ENCODE measurements around the gene NPW.

NPW gene

DNA sequence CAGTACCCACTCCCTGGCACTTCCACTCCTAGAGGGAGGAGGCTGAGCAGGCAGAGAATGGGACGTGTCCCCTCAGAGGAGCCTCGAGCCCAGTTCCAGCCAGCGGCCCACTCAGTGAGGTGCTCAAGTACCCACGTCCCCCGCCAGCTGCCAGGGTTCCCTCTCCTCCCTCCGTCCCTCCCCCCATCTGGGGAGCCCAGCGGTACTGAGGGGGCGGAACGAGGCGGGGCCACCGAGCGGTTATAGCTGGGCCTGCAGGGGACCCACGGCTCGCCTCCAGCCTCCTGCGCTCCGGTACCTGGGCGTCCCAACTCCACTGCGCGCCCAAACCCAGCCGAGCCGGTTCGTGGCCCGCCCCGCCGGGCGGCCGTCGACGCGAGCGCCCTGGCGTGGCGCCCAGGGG is at the start of gene NPW:
NPW (plus strand) TSS at position 268 of the 403 bp plus-strand sequence.
- no peak for DNase-seq (ENCODE audit: low read depth, low spot score)

DNA sequence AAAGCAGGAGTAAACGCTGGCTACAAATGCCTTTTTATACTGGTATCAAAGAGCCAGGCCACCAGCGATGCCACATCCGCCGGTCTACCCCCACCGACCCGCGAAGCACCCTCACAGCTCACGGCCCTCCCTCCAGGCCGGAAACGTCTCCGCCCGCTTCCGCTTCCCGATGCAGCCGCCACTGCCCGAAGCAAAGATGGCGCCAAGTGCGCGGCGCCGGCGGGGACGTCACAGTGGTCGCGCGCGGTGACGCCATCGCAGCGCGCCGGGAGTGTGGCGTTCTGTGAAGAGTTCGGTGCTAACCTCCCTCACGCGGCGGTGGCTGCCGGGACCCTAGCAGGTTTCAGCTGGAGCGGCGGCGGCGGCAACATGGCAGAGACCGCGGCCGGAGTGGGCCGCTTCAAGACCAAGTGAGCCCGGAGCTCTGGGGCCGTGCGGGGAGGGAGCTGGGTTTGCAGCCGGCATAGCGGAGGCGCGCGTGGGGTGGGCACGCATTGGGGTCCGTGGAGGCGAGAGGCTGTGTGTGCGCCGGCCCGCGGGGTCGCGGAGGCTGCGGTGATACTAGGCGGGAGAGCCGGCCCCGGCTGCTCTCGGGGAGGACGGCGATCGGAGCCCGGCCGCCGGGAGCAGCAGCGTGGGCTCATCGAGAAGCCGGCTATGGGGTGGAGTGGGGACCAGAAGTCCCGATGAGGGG is 47.6 kb upstream of the NPW start, which contains the start of gene TBL3:
TBL3 (plus strand) TSS at position 258 of the 694 bp plus-strand sequence; CDS start at position 370, 112 bp downstream.
- DNase-seq (ENCODE audit: low read depth, low spot score): peak; percentile 88

DNA sequence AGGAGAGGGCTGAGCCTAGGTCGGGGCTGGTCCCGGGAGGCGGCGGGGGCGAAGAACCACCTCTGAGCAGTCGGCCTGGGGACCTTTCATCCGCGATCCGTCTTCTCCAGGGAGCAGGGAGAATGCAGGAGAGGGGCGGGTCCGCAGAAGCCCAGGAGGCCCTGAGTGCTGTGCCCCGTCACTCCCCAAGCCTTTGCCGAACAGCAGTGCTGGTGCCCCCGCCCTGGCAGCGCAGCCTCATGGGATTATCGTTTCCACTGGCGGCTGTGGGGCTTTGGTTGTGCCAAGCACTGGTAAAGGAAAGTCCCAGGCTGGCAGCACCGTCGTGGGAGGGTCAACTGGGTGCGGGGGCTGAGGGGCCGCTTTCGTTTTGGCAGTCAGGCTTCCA is 47.1 kb upstream of the NPW start:
- no peak for DNase-seq (ENCODE audit: low read depth, low spot score)

DNA sequence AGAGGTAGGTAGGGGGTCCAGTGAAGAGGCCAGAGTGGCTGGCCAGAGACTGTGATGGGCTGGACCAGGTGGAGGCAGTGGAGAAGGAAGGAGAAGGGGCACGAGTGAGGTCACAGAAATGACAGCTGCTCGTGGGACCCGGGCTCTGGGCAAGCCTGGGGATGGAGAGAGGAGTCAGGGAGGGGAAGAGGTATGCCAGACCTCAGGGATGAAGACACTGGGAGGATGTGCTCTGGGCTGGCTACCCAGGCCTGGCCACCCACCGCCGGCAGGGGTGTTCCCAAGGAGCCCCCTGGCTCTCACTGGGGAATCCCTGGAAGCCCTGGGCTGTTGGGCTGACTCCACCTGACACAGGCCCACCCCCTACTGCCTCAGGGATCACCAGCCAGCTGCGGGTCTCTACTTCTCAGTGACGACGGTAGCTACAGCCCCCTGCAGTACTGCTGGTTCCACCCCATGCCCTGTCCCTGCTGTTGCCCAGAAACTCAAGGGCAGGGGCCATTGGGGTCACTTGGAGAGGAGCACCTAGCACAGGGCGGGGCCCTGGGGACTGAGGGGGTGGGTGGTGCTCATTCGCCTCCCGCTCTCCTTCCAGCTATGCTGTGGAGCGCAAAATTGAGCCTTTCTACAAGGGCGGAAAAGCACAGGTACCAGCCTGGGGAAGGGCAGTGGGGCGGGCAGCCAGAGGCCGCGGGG is 46.0 kb upstream of the NPW start:
- DNase-seq (ENCODE audit: low read depth, low spot score): no peak

DNA sequence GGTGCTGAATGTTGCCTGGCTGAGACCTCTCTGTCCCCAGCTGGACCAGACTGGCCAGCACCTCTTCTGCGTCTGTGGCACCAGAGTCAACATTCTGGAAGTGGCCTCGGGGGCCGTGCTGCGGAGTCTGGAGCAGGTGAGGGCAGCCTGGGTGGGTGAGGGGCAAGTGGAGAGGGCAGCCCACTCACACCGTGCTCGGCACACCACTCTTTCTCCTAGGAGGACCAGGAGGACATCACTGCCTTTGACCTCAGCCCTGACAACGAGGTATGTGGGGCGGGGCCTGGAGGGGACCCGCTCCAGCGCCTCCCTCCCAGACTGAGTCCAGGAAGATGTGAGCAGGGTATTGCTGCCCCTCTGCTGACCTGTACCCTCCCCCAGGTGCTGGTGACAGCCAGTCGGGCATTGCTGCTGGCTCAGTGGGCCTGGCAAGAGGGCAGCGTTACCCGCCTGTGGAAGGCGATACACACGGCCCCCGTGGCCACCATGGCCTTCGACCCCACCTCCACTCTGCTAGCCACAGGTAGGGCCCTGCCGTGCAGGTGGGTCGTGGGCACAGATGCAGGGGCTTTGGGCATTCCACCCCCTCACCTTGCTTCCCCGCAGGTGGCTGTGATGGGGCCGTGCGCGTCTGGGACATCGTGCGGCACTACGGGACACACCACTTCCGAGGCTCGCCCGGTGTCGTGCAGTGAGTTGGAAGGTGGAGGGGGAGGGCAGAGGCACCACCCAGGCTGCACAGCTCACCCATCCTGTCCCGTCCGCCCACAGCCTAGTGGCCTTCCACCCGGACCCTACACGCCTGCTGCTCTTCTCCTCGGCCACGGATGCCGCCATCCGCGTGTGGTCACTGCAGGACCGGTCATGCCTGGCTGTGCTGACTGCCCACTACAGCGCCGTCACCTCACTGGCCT is 45.2 kb upstream of the NPW start:
- no peak for DNase-seq (ENCODE audit: low read depth, low spot score)

DNA sequence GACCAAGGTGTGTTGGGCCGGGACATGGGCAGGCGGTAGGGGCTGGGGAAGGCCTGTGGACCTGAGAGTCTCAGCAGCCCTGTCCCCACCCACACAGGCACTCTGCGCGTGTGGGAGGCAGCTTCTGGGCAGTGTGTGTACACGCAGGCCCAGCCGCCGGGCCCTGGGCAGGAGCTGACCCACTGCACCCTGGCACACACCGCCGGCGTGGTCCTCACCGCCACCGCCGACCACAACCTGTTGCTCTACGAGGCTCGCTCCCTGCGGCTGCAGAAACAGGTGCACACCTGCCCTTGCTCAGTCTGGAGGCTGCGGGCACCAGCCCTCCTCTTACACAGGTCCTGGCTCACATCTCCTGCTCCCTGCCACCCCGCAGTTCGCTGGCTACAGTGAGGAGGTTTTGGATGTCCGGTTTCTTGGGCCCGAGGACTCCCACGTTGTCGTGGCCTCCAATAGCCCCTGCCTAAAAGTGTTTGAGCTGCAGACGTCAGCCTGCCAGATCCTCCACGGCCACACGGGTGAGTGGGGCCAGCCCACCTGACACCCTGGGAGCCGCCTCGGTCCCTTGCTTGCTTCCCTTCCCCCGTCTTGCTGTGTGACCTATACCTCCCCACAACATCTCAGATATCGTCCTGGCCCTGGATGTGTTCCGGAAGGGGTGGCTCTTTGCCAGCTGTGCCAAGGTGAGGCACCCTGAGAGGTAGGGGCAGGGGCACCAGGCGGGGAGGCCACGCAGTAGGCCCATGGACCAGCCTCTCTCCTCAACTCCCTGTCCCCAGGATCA is 44.0 kb upstream of the NPW start:
- no peak for DNase-seq (ENCODE audit: low read depth, low spot score)

DNA sequence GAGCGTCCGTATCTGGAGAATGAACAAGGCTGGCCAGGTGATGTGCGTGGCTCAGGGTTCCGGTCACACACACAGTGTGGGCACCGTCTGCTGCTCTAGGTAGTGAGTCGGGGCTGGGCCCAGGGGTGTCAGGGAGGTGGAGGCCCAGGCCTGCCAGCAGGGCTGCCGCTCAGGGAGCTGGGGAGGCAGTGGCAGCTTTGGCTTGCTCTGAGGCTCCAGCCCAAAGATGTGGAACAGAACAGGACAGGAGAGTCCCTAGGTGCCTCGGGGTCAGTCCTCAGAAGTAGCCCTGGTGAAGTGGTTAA is 43.4 kb upstream of the NPW start:
- no peak for DNase-seq (ENCODE audit: low read depth, low spot score)

DNA sequence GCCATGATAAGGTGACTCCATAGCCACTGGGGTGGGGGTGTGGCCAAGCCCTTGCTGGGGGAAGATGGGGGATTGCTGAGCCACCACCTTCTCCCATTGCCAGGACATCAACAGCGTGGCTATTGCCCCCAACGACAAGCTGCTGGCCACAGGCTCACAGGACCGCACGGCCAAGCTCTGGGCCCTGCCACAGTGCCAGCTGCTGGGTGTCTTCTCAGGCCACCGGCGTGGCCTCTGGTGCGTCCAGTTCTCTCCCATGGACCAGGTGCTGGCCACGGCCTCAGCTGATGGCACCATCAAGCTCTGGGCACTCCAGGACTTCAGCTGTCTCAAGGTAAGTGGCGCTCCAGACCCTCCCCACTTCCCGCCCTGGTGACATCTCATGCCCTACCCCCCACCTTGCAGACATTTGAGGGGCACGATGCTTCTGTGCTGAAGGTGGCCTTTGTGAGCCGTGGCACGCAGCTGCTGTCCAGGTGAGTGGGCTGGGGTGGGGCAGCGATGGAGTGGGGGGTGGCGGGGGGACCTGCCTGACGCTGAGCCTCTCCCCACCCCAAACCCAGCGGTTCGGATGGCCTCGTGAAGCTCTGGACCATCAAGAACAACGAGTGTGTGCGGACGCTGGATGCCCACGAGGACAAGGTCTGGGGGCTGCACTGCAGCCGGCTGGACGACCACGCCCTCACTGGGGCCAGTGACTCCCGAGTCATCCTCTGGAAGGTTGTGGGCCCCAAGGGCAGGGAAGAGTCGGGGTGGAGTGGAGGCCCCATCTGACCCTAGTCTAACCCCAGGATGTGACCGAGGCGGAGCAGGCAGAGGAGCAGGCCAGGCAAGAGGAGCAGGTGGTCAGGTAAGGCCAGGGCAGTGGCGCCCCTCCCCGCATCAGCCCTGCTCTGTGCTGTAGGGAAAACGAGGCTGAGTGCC is 42.4 kb upstream of the NPW start:
- no peak for DNase-seq (ENCODE audit: low read depth, low spot score)

DNA sequence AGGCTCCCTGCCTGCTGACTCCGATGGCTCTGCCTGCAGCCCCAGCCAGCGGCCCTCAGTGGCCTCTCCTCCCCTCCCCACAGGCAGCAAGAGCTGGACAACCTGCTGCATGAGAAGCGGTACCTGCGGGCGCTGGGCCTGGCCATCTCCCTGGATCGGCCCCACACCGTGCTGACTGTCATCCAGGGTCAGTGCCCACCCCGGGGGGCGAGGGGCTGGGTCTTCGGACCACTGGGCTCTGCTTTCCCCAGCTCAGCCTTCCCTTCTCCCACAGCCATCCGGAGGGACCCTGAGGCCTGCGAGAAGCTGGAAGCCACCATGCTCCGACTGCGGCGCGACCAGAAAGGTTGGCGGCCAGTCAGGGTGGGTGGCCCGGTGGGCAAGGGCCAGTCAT is 41.7 kb upstream of the NPW start:
- DNase-seq (ENCODE audit: low read depth, low spot score): no peak

DNA sequence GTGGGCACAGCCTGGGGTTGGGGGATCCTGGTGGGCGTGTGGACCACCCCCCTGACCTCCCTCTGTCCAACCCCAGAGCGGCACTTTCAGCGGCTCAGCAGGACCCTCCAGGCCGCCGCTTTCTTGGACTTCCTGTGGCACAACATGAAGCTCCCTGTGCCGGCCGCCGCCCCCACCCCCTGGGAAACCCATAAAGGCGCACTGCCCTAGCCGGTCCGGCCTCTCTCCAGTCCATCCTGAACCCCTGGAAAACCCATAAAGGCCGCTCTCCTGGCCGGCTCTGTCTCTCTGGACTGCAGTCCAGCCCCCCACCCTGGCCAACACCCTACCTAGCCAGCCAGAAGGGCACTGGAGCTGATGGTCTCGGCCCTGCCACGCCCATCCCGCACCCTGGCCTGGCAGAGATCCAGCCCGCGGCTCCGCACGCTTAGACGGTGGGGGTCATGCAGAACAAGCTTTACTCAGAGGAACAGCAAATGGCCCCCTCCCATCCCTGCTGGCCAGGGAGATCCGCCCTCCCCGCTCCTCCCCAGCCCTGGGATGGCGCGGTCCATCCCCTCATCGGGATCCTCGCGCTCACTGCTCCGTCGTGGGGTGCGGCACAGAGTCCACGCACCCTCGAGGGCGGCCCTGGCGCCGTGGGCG is 41.0 kb upstream of the NPW start:
- no peak for DNase-seq (ENCODE audit: low read depth, low spot score)

DNA sequence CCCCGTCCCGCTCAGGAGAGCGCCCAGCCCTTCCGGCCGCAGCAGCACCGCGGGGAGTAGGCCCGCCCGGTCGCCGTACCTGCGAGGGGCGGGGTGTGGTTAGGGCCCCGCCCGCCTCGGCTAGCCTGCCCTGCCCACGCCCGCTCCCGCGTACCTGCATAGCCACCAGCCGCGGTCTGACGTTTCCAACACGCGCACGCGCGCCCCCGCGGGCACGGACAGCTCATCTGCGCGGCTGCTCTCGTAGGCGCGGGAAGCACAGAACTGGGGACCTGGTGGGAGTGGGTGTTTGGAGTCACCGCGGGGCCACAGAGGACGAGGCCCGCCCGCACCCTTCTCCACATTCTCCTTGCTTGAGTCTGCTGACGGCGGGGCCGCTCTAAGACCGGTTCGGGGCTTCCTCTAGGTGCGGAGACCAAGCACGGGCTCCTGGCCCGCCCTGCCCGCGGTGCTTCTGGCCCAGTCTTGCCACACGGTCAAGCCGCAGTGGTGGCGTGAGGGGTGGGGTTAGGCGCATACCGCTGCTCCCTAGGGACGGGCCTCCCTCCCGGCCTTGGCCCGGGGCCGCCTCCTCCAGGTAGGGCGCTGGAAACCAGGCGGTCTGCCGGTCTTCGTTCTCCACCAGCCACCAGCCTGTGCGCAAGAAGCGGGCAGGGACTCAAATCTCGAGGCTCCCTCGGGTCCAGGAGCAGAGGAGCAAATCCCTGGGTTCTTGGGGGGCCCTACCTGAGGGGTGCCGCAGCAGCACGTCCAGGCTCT is 40.1 kb upstream of the NPW start:
- no peak for DNase-seq (ENCODE audit: low read depth, low spot score)

DNA sequence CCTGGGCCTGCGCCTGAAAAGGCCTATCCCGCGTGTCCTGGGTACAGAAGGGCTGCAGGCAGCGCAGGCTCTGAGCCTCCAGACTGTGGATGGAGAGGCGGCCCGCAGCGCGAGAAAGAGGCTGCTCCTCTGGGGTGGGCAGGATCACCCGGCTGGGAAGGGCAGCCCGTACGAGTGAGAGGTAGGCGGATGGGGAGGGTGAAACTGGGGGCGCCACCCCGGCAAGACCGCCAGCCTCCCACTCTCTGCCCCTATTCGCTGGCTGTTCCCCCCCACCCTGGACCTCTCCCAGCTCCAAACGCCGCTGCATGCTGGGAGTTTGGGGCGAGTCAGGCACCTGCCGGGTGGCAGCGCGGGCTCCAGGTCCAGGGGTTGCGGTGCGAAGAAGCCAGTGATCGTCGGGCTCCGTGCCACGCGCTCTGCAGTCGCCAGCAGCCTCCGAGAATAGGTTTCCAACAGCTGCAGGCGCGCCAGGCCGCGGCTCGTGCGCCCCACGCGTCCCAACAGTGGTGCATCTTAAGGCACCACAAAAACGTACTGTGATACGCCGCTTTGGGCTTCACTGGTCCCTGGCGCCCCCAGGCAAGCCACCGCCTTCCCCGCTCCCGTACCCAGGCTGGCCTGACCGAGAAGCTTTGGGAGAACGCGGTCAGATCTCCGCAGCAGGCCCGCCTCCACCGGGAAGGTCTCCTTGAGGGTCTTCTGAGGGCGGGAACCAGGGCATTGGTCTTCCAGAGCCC is 39.4 kb upstream of the NPW start:
- no peak for DNase-seq (ENCODE audit: low read depth, low spot score)

DNA sequence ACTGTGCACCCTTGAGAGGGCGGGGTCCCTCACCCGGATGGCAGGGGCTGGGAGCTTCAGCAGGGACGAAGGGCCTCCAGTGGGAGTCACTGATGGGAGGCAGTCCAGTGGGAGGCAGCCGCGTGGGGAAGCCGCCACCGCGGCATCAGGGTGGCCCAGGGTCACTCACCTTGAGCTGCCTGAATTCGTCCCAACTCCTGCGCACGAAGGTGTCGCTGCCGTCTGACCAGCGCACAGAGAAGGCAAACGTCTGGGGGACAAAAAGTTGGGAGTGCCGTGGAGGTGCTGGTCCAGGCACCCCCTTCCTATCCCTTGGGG is 38.9 kb upstream of the NPW start:
- no peak for DNase-seq (ENCODE audit: low read depth, low spot score)

DNA sequence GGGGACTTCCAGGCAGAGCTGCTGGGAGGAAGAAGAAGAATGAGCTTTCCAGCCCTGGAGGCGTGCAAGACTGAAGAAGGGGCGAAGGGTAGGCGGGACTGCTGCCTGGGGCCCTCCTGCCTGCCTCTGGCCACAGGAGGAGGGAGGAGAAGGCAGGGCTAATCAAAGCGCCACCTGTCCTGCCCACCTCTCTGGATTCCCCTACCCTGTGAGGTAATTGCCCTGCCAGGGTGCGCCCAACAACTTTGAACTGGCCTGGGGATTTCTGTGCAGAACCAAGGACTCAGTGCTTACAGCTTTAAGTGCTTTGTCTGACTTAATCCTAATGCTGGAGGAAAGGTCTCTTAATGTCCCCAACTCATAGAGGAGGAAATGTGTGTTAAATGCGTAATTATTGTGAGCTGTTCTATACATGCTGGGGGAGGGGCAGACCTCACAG is 38.2 kb upstream of the NPW start, which contains the start of gene NOXO1:
NOXO1 (minus strand) TSS at position 72 of the 439 bp plus-strand sequence. CDS start 290 bp downstream, outside the sequence.
- DNase-seq (ENCODE audit: low read depth, low spot score): no peak

DNA sequence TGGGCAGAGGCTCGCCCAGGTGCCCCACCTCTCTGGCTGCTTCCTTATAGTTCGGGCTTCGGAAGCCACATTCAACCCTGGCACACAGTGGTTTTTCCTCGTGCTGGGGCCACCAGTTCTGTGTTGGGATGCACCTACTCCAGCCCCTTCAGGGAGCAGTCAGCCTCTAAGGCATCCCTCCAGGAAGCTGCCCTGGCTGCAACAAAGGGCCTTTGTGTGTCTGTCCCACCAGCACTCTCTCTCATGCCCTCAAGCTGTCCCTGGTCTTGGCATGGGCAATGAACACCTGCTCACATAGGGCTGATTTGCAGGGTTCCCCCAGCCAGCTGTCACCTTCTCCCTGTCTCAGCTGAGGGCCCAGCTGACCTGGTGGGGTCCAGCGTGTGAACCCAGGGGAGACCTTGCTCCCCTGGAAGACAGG is 37.6 kb upstream of the NPW start:
- DNase-seq (ENCODE audit: low read depth, low spot score): no peak

DNA sequence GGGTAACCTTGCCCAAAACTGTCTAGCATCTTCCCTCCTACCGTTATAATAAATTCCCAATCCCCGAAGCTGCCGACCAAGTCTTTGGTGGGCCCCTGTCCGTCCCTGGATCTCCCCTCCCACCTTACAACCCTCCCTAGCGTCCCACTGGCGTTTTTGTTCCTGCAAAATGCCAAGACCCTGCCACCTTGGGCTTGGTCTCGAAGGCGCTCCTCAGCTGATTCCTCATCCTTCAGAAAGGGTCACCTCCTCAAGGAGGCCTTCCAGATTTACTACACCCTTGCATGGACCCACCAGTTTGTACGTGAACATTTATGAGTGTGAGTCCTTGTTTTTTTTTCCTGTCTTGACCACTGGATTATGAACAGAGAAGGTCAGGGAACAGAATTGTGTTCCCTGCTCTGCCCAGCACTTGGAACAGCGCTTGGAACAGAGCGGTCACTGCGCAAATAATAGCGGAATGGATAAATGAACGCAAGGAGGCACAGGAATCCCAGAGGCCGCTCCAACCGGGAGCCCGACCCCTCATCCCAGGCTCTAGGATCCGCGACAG is 36.5 kb upstream of the NPW start:
- DNase-seq (ENCODE audit: low read depth, low spot score): no peak

DNA sequence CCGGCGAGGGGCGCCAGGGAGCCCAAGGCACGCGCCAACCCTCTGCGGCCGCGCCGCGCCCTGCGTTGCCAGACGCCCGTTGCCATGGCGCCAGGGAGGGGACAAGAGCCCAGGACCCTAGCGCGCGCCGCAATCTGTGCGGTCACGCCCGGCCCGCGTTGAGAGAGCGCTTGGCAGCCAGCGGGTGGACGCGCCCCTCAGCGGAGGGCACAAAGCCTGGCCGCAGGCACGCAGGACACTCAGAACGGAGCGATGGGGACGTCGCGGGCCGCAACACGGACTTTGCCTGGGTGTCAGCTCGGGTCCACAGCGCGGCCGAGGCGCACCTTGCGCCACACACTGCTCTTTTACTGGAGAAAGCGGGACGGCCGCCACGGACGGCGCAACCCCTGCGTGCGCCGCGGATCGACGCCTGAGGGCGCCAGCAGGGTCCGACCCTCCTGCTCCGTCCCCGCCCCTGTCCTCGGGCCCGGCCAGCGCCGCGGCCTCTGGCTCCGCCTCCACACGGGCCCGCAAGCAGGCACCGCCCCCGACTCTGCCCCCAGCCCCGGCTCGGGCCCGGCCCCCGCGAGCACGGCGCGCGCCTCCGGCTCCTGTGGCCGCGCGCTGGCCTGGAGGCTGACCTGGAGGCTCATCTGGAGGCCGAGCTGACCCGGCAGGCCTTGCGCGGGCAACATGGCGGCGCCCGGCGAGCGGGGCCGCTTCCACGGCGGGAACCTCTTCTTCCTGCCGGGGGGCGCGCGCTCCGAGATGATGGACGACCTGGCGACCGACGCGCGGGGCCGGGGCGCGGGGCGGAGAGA is 35.8 kb upstream of the NPW start, which contains the start of gene GFER:
GFER (plus strand) TSS at position 650 of the 803 bp plus-strand sequence; CDS start at position 676, 26 bp downstream.
- DNase-seq (ENCODE audit: low read depth, low spot score): no peak
